ENCODE results near the gene KCNQ1. TPM values are rescaled to one million over a fixed set of nuclear protein-coding genes. Genes with fewer than 3 reads are reported as not detected.

Gene KCNQ1
- total RNA-seq, 1 experiment from 2014 or later = 2.5 TPM

- TF ChIP-seq GRHL2 (CRISPR knock-in tag; IDR thresholded peaks at IDR 0.05; ENCODE audit: insufficient replicate concordance, severe bottlenecking) (no peak), USF1 (CRISPR knock-in tag; IDR thresholded peaks at IDR 0.05) (no peak), ZNF425 (CRISPR knock-in tag; conservative IDR thresholded peaks at IDR 0.05) (no peak), ATF2 (CRISPR knock-in tag; IDR thresholded peaks at IDR 0.05; ENCODE audit: borderline replicate concordance, low read depth) (no peak), PRDM15 (CRISPR knock-in tag; IDR thresholded peaks at IDR 0.05) (no peak), JAZF1 (CRISPR knock-in tag; IDR thresholded peaks at IDR 0.05) (no peak), CBFB (CRISPR knock-in tag; IDR thresholded peaks at IDR 0.05; ENCODE audit: low read depth) (no peak)
Observed at GRCh38 chr11:2425506-2425905, 19.3 kb upstream of the KCNQ1 start (continued).

- TF ChIP-seq E2F1 (CRISPR knock-in tag; IDR thresholded peaks at IDR 0.05) (no peak), CREB1 (CRISPR knock-in tag; IDR thresholded peaks at IDR 0.05) (no peak), PREB (CRISPR knock-in tag; IDR thresholded peaks at IDR 0.05; ENCODE audit: borderline replicate concordance) (no peak), CREM (CRISPR knock-in tag; IDR thresholded peaks at IDR 0.05) (no peak), TP53 (CRISPR knock-in tag; IDR thresholded peaks at IDR 0.05) (no peak)
- Mint-ChIP-seq H3K9me3 (no peaks in the 10 kb centered on the region), H3K36me3 (no peaks in the 10 kb centered on the region), H3K27ac (no peak overlapping the region), H3K4me1 (no peaks in the 10 kb centered on the region), H3K4me3 (no peak overlapping the region), H3K27me3 (ENCODE audit: low read depth) (peaks cover 4% of the 10 kb centered on the region)
- CTCF ChIA-PET = interaction anchor here (0.6 to 5.3 kb wide), 6 partner anchors 26 to 504 kb away, joined by 3 to 122 read pairs (median 4); partner anchors contain the start of gene TSSC4
- no peak for ATAC-seq
- no peak for DNase-seq (ENCODE audit: low spot score)
- POLR2A ChIA-PET = no interaction called here
Observed at GRCh38 chr11:2426221-2426620, 18.6 kb upstream of the KCNQ1 start.

Data from WTC11 (cell line).